Effector CD4-positive, alpha-beta T cell (primary cell): Measurements from ENCODE around the gene TH.

ENCODE experiments used
- DNase-seq: peaks from one replicate; pipeline ENCODE4 v3.0.0-alpha.2; 2020

Gene TH

GRCh38 chr11:2177076-2177475 is 5.5 kb upstream of the TH start:
- DNase-seq = no peak

- no peak for DNase-seq
Observed at GRCh38 chr11:2176389-2176900, 4.8 kb upstream of the TH start.

GRCh38 chr11:2175659-2176058 is 4.0 kb upstream of the TH start:
- no peak for DNase-seq

- DNase-seq = no peak
Observed at GRCh38 chr11:2174361-2174760, 2.7 kb upstream of the TH start.

- DNase-seq = no peak
Observed at GRCh38 chr11:2173761-2174160, 2.1 kb upstream of the TH start.

GRCh38 chr11:2173150-2173693 is 1.6 kb upstream of the TH start:
- DNase-seq = no peak

- DNase-seq = no peak
Observed at GRCh38 chr11:2172676-2173075, 1.1 kb upstream of the TH start.

- no peak for DNase-seq
Observed at GRCh38 chr11:2169626-2170570, 1.7 kb downstream of the TH start.

GRCh38 chr11:2169005-2169378 is 2.6 kb downstream of the TH start:
- DNase-seq = no peak

GRCh38 chr11:2168286-2169004 is 3.2 kb downstream of the TH start:
- no peak for DNase-seq

- no peak for DNase-seq
Observed at GRCh38 chr11:2167141-2168045, 4.2 kb downstream of the TH start.

- peak; percentile 28 for DNase-seq
Observed at GRCh38 chr11:2166091-2166851, 5.3 kb downstream of the TH start.

- DNase-seq = no peak
Observed at GRCh38 chr11:2165571-2165970, 6.0 kb downstream of the TH start.

GRCh38 chr11:2164861-2165555 is 6.6 kb downstream of the TH start:
- no peak for DNase-seq

- DNase-seq = no peak
Observed at GRCh38 chr11:2164081-2164480, 7.5 kb downstream of the TH start.

- DNase-seq = no peak
Observed at GRCh38 chr11:2163428-2163978, 8.1 kb downstream of the TH start.

- DNase-seq = no peak
Observed at GRCh38 chr11:2160736-2161259, 10.8 kb downstream of the TH start, which contains the start of gene INS. Gene INS (minus strand): TSS chr11:2161209. CDS start chr11:2160971, 238 bp downstream.

GRCh38 chr11:2159536-2160413 is 11.8 kb downstream of the TH start:
- no peak for DNase-seq

- no peak for DNase-seq
Observed at GRCh38 chr11:2158966-2159365, 12.6 kb downstream of the TH start.
